ENCODE results near the gene NMBR.

DNA sequence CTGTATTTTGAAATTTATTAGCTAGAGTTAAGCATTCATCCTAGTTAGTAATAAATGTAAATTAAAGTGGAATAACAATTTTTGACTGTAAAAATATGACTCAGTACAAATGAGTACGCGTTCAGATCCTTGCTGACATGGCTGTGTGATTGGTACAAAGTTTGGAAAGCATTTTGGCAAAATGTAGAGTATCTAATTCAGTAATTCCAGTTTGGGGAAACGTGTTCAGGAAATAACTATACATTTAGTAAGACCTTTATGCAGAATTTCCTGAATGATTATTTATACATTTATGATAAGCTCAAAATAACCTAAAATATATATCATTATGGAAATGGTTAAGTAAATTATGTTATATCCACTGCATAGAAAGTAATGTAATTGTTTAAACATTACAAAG lies 8.2 kb upstream of the NMBR start:
- TF ChIP-seq POLR2AphosphoS5 (IDR thresholded peaks at IDR 0.05; ENCODE audit: low read depth, low read length) (no peak), EP300 (IDR thresholded peaks at IDR 0.05; ENCODE audit: borderline replicate concordance in 1 of 2, low read depth in 2 of 2, low read length in 2 of 2) (no peak), CEBPB (IDR thresholded peaks at IDR 0.05; ENCODE audit: low read depth, low read length) (no peak), YY1 (IDR thresholded peaks at IDR 0.05; ENCODE audit: low read depth, low read length) (no peak), SP1 (IDR thresholded peaks at IDR 0.05; ENCODE audit: low read depth, low read length) (no peak), POLR2A (IDR thresholded peaks at IDR 0.05; ENCODE audit: control extremely low read depth in 1 of 2, low read depth in 2 of 2, low read length in 2 of 2) (no peak), TCF12 (IDR thresholded peaks at IDR 0.05; ENCODE audit: low read depth, low read length) (no peak), TAF1 (IDR thresholded peaks at IDR 0.05; ENCODE audit: low read depth, low read length) (no peak), GTF2F1 (IDR thresholded peaks at IDR 0.05; ENCODE audit: borderline replicate concordance, low read depth, low read length) (no peak), GABPA (IDR thresholded peaks at IDR 0.05; ENCODE audit: borderline replicate concordance, insufficient read depth, low read length) (no peak)
- TF ChIP-seq, protein P1, sequence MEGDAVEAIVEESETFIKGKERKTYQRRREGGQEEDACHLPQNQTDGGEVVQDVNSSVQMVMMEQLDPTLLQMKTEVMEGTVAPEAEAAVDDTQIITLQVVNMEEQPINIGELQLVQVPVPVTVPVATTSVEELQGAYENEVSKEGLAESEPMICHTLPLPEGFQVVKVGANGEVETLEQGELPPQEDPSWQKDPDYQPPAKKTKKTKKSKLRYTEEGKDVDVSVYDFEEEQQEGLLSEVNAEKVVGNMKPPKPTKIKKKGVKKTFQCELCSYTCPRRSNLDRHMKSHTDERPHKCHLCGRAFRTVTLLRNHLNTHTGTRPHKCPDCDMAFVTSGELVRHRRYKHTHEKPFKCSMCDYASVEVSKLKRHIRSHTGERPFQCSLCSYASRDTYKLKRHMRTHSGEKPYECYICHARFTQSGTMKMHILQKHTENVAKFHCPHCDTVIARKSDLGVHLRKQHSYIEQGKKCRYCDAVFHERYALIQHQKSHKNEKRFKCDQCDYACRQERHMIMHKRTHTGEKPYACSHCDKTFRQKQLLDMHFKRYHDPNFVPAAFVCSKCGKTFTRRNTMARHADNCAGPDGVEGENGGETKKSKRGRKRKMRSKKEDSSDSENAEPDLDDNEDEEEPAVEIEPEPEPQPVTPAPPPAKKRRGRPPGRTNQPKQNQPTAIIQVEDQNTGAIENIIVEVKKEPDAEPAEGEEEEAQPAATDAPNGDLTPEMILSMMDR (IDR thresholded peaks at IDR 0.05; ENCODE audit: control extremely low read depth in 1 of 3, insufficient read depth in 1 of 3, low read depth in 1 of 3, low read length in 3 of 3): no peak

Measured in H1 (cell line).